SH-SY5Y (cell line): ENCODE measurements around the gene MIER2.

Experiments
- GATA2 ChIP-seq: IDR thresholded peaks from 2 replicates; pipeline ENCODE4 v1.6.1; 2011; ENCODE audit warnings: mild to moderate bottlenecking, low read depth, low read length
- GATA3 ChIP-seq: IDR thresholded peaks from 2 replicates; pipeline ENCODE4 v1.6.1; 2011; ENCODE audit warnings: low read depth, mild to moderate bottlenecking, low read length, moderate library complexity

DNA sequence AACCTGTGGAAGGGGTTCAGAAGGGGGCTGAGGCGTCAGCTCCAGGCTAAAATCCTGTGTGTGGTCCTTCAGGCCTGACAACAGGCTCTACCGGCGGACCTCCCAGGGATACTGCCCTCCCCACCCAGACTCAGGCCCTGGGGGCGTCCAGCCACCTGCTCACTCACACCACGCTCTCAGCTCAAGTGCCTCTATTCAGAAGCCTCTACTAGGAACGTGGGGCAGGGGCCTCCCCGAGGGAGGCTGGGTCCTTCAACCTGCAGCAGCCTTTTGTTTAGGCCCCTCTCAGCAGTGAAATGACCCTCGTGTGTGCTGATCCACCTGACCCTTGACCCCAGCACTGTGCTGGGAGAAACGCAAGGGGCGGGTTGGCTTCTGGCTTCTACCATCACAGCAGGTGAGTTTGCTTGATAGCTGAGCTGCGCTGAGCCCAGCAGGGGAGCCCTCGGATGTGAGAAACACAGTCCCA lies 64.0 kb downstream of the MIER2 start:
- TF ChIP-seq GATA2 (no peak), GATA3 (no peak)
